Adrenal gland (tissue), 12 donors: ENCODE measurements around the gene TECPR1. TPM values are rescaled to one million over a fixed set of nuclear protein-coding genes. Genes with fewer than 3 reads are reported as not detected.

Experiments used
- DNase-seq, 7 donors: peaks; one replicate each; pipeline ENCODE4 v3.0.0-alpha.2; 2019 to 2020
- H3K27ac ChIP-seq, 5 donors: fragments of 200-600 bp; sonication (generic) in 4 of 5; 1 replicate in 3 of 5; 2 replicates in 2 of 5; pipeline versions ENCODE4 v1.5.1 to v1.8.0; 2016 to 2020; ENCODE audit warnings: mild to moderate bottlenecking in 1 of 5
- H3K27me3 ChIP-seq: fragments of 200-600 bp; 2 replicates; pipeline ENCODE4 v1.8.0; 2021
- H3K36me3 ChIP-seq, 2 donors: fragments of 200-600 bp; replicated peaks in 1 of 2; 1 replicate in 1 of 2; 2 replicates in 1 of 2; pipeline versions ENCODE4 v1.5.1 to v1.8.0; 2018 to 2022
- H3K4me1 ChIP-seq, 2 donors: fragments of 200-600 bp; replicated peaks in 1 of 2; 1 replicate in 1 of 2; 2 replicates in 1 of 2; pipeline versions ENCODE4 v1.5.1 to v1.8.0; 2018 to 2021
- H3K4me3 ChIP-seq, 4 donors: fragments of 200-600 bp; sonication (generic) in 3 of 4; one replicate each; pipeline ENCODE4 v1.5.1; 2016 to 2018
- H3K9me3 ChIP-seq, 3 donors: fragments of 200-600 bp; sonication (generic) in 1 of 3; replicated peaks in 1 of 3; 1 replicate in 2 of 3; 2 replicates in 1 of 3; pipeline versions ENCODE4 v1.5.1 to v1.8.0; 2016 to 2021
- CTCF ChIP-seq, 6 experiments: fragments of 450-650 bp in 4 of 6; fragments of 200-600 bp in 2 of 6; sonication (generic) in 1 of 6; IDR thresholded peaks; 1 replicate in 5 of 6; 2 replicates in 1 of 6; pipeline versions ENCODE4 v1.5.1 to v1.8.0; 2016 to 2021; ENCODE audit warnings: antibody characterized with exemption in 6 of 6, mild to moderate bottlenecking in 2 of 6, moderate library complexity in 1 of 6
- POLR2A ChIP-seq, 2 donors: fragments of 450-650 bp; IDR thresholded peaks; one replicate each; pipeline ENCODE4 v1.6.1; 2017; ENCODE audit warnings: antibody characterized with exemption in 2 of 2, mild to moderate bottlenecking in 2 of 2, moderate library complexity in 1 of 2
- WGBS, 4 donors: extraction: QIAGEN DNeasy Blood & Tissue Kit in 2 of 4; methylation state at CpG; one replicate each; pipeline versions ENCODE4 v1.1.5 to v1.1.7; 2013 to 2017; 5-methylcytosine and 5-hydroxymethylcytosine counted together
- intact Hi-C, 2 donors: fragments of 100-400 bp; cut with DNase I; formaldehyde crosslinking; loops; one replicate each; pipeline versions ENCODE4 v1.14.1 to v1.15.0; 2022 to 2023
- polyA plus RNA-seq, 3 donors: library from polyadenylated mRNA; stranded (reverse); fragments of 200-250 nt in 2 of 3; fragments of 350-450 nt in 1 of 3; fragmentation: Illumina TruSeq in 1 of 3; extraction: RNeasy Lipid Tissue Mini Kit (QIAGEN cat#74804) in 1 of 3; gene quantifications; one replicate each; pipeline ENCODE4 v1.2.3, GENCODE V29; 2013 to 2014
- total RNA-seq, 9 donors: library from RNA; depleted of rRNA in 4 of 9; stranded (reverse); fragments of >200 nt in 4 of 9; fragments of 120-200 nt in 1 of 9; fragmentation: NEBNext Ultra II Directional in 1 of 9; extraction: Animal tissue kit (Norgen Biotek cat#: 25700) in 1 of 9; gene quantifications; one replicate each; pipeline versions ENCODE4 v1.1.0 to v1.2.4, GENCODE V29; 2013 to 2023
- donor health status: healthy with polysubstance abuse.
- donor health status: Bipolar disorder and iron deficiency.
- donor health status: DM: yes; HTN: yes; CAD: no.
- donor health status: DM: no; HTN: no; CAD: no.
- donor health status: DM: no; HTN: no; CAD: no.
- donor health status: DM: yes; HTN: yes; CAD: no.

The TECPR1 gene
- total and polyA plus RNA-seq, 12 donors, result 6.2 to 36.4 (median 16.9) TPM

GRCh38 chr7:98185101-98185500 is 66.9 kb downstream of the TECPR1 start:
- peaks cover 0 to 7% of the 10 kb centered on the region in 2 donors for H3K4me1 ChIP-seq
- H3K9me3 ChIP-seq, result no peaks in the 10 kb centered on the region
- no peaks in the 10 kb centered on the region for H3K36me3 ChIP-seq
- no peak overlapping the region for H3K4me3 ChIP-seq
- 91 to 94% (median 93%) methylated on average over 7 of the region's 7 CpGs for WGBS, 4 donors
- no peak overlapping the region for H3K27ac ChIP-seq
- TF ChIP-seq POLR2A (IDR thresholded peaks at IDR 0.05) (no peak), CTCF (IDR thresholded peaks at IDR 0.05) (no peak)
- intact Hi-C loops, result no loop called here
- no peak for DNase-seq
- no peaks in the 10 kb centered on the region for H3K27me3 ChIP-seq

GRCh38 chr7:98180751-98181150 is 71.3 kb downstream of the TECPR1 start:
- intact Hi-C loops, result no loop called here
- TF ChIP-seq POLR2A (IDR thresholded peaks at IDR 0.05), result no peak
- no peak for TF ChIP-seq CTCF (IDR thresholded peaks at IDR 0.05)
- no peaks in the 10 kb centered on the region for H3K4me1 ChIP-seq
- 93 to 97% (median 93%) methylated on average over 8 of the region's 8 CpGs for WGBS, 4 donors
- DNase-seq, result no peak
- no peak overlapping the region for H3K4me3 ChIP-seq
- H3K27ac ChIP-seq, result no peak overlapping the region
- H3K9me3 ChIP-seq, result no peaks in the 10 kb centered on the region
- no peaks in the 10 kb centered on the region for H3K36me3 ChIP-seq
- no peaks in the 10 kb centered on the region for H3K27me3 ChIP-seq

GRCh38 chr7:98178762-98179490 is 73.1 kb downstream of the TECPR1 start:
- peaks cover 0 to 6% of the 10 kb centered on the region in 2 donors for H3K36me3 ChIP-seq
- no peak overlapping the region for H3K27ac ChIP-seq
- intact Hi-C loops, result no loop called here
- TF ChIP-seq POLR2A (IDR thresholded peaks at IDR 0.05) (no peak), CTCF (IDR thresholded peaks at IDR 0.05) (no peak)
- no peak for DNase-seq
- H3K4me1 ChIP-seq, result peaks cover 0 to 5% of the 10 kb centered on the region in 2 donors
- H3K27me3 ChIP-seq, result no peaks in the 10 kb centered on the region
- H3K4me3 ChIP-seq, result no peak overlapping the region
- WGBS, 4 donors, result 89 to 94% (median 90%) methylated on average over 10 of the region's 10 CpGs
- H3K9me3 ChIP-seq, result no peaks in the 10 kb centered on the region

- intact Hi-C loops, result no loop called here
- WGBS, 4 donors, result 86 to 95% (median 91%) methylated on average over 16 of the region's 16 CpGs
- H3K4me3 ChIP-seq, result no peak overlapping the region
- no peaks in the 10 kb centered on the region for H3K27me3 ChIP-seq
- DNase-seq, result no peak
- no peak for TF ChIP-seq POLR2A (IDR thresholded peaks at IDR 0.05)
- TF ChIP-seq CTCF (IDR thresholded peaks at IDR 0.05), result no peak
- no peak overlapping the region for H3K27ac ChIP-seq
- no peaks in the 10 kb centered on the region for H3K9me3 ChIP-seq
- peaks cover 0 to 5% of the 10 kb centered on the region in 2 donors for H3K4me1 ChIP-seq
- peaks cover 0 to 6% of the 10 kb centered on the region in 2 donors for H3K36me3 ChIP-seq
Measured at GRCh38 chr7:98178321-98178720, 73.7 kb downstream of the TECPR1 start.
